Activated CD8-positive, alpha-beta memory T cell treated with anti-CD3 and anti-CD28 coated beads, Interleukin-2, amount 50 U/mL, for 1 hour (primary cell): Measurements from ENCODE around the gene CYTIP.
"Not testable (repeated sequence)": the region's sequence is repeated elsewhere in the genome, so short reads cannot be mapped to it uniquely, and the experiment has no call there.

ENCODE experiments used
- DNase-seq: peaks from one replicate; pipeline ENCODE4 v3.0.0-alpha.2; 2020; ENCODE audit errors: extremely low read depth

Gene CYTIP

GRCh38 chr2:157375384-157375783 is 68.5 kb downstream of the CYTIP start:
- DNase-seq, result no peak

GRCh38 chr2:157368508-157368907 is 75.4 kb downstream of the CYTIP start:
- not testable (repeated sequence) for DNase-seq

- no peak for DNase-seq
Measured at GRCh38 chr2:157367704-157368103, 76.2 kb downstream of the CYTIP start.
